Measurements from ENCODE around the gene GLRX2.

DNA sequence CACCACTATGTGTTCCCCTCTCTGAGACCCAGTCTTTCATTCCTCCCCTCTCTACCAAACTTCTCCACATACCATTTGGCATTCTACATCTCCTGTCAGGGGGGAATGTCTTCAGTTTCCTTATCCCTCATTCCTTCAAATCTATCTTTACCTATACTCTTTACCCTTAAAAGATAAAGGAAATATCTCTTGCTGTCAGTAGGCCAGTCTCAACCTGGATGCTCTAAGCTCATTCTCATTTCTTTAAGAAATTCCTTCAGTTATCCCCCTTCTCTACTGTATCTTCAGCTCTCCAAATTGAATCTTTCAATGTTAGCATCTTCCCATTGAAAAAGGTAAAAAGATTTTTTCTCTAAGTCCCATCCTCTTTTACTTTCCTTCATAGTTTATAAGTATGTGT lies 39.3 kb downstream of the GLRX2 start:
- TF ChIP-seq, protein P1, sequence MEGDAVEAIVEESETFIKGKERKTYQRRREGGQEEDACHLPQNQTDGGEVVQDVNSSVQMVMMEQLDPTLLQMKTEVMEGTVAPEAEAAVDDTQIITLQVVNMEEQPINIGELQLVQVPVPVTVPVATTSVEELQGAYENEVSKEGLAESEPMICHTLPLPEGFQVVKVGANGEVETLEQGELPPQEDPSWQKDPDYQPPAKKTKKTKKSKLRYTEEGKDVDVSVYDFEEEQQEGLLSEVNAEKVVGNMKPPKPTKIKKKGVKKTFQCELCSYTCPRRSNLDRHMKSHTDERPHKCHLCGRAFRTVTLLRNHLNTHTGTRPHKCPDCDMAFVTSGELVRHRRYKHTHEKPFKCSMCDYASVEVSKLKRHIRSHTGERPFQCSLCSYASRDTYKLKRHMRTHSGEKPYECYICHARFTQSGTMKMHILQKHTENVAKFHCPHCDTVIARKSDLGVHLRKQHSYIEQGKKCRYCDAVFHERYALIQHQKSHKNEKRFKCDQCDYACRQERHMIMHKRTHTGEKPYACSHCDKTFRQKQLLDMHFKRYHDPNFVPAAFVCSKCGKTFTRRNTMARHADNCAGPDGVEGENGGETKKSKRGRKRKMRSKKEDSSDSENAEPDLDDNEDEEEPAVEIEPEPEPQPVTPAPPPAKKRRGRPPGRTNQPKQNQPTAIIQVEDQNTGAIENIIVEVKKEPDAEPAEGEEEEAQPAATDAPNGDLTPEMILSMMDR (IDR thresholded peaks at IDR 0.05; ENCODE audit: insufficient read depth, low read length, poor library complexity, severe bottlenecking): no peak
- no peak for TF ChIP-seq EZH2phosphoT487 (conservative IDR thresholded peaks at IDR 0.05; ENCODE audit: low read length)

Data from SU-DHL-6 (cell line).